Measurements from ENCODE around the gene BCKDHA. TPM values are rescaled to one million over a fixed set of nuclear protein-coding genes. Genes with fewer than 3 reads are reported as not detected.

The BCKDHA gene
- total and polyA plus RNA-seq, 9 of the 15 experiments (the other 6 are each of a cell fraction or from before 2014, with no cell fraction given) = 4.5 to 52.5 (median 14.1) TPM

DNA sequence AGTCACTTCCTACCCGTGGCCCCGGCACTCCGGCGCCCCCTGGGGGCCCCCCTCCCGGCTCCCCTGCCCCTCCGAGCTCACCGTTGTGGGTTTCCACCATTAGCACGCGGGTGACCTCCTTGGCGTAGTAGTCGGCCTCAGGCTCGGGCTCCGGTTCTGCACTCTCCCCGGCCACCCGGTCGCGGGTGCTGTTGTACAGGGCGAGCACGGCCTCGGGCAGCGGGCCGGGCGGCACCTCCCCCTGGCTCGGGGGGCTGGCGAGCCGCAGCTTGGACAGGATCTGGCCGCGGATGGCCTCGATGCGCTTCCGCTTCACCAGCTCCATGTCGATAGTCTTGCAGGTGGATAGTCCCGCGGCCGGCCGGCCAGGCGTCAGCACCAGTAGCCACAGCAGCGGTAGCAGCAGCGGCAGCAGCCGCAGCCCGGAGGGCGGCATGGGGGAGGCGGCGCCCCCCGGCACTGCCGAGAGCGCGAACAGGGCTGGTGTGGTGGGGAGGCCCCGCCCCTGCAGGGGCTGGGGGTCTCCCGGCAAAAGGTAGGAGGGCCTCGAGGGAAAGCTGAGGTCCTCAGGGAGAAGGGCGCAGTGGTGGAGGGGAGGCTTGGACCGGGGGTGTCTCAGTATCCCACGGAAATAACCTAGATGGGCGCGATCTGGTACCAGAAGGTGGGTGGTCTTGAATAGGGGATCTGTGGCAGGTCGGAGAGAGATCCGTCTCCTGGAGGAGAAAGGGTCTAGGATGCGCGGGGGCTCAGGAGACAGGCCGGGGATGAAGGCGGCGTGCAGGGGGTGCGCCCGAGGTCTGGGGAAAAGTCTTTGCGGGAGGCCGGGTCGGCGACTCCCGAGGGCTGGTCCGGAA is 44.8 kb upstream of the BCKDHA start (continued):
- TF ChIP-seq JUND (IDR thresholded peaks at IDR 0.05; ENCODE audit: borderline replicate concordance, low read depth, low read length) (0 out of 2 replicates have a peak, but pooled peaks have one; percentile 30), JUND (tag; IDR thresholded peaks at IDR 0.05; ENCODE audit: borderline replicate concordance, low read depth, low read length) (no peak), PTTG1 (tag; IDR thresholded peaks at IDR 0.05; ENCODE audit: low read depth) (no peak), GABPB1 (CRISPR knock-in tag; IDR thresholded peaks at IDR 0.05) (no peak), KLF10 (CRISPR knock-in tag; IDR thresholded peaks at IDR 0.05) (no peak), HMGN3 (IDR thresholded peaks at IDR 0.05; ENCODE audit: borderline replicate concordance, extremely low read depth, insufficient read length, low read depth, low read length) (peak; percentile 54), THRAP3 (IDR thresholded peaks at IDR 0.05; ENCODE audit: borderline replicate concordance) (no peak), TEAD4 (IDR thresholded peaks at IDR 0.05; ENCODE audit: low read length) (no peak), TEAD4 (CRISPR knock-in tag; IDR thresholded peaks at IDR 0.05; ENCODE audit: borderline replicate concordance) (no peak), CXXC5 (CRISPR knock-in tag; IDR thresholded peaks at IDR 0.05) (peak; percentile 64), L3MBTL2 (IDR thresholded peaks at IDR 0.05) (peak; percentile 74; the same call in 1 of the 2 replicates), MYC (IDR thresholded peaks at IDR 0.05; ENCODE audit: low read depth, low read length) (peak; percentile 95), MYC (CRISPR knock-in tag; IDR thresholded peaks at IDR 0.05; ENCODE audit: borderline replicate concordance, low read depth) (peak; percentile 87; the same call in 1 of the 2 replicates), ZNF212 (CRISPR knock-in tag; IDR thresholded peaks at IDR 0.05) (no peak), TCF3 (CRISPR knock-in tag; IDR thresholded peaks at IDR 0.05) (no peak), TGIF2 (CRISPR knock-in tag; IDR thresholded peaks at IDR 0.05) (0 out of 2 replicates have a peak, but pooled peaks have one; percentile 53), CHD4 (IDR thresholded peaks at IDR 0.05; ENCODE audit: insufficient read depth, insufficient replicate concordance, low read depth, low read length, poor library complexity, severe bottlenecking) (peak; percentile 50), SUPT5H (IDR thresholded peaks at IDR 0.05) (peak; percentile 47), POLR2A (conservative IDR thresholded peaks at IDR 0.05) (peak; percentile 62; the same call in 1 of the 2 replicates)
- TF ChIP-seq, protein P1, sequence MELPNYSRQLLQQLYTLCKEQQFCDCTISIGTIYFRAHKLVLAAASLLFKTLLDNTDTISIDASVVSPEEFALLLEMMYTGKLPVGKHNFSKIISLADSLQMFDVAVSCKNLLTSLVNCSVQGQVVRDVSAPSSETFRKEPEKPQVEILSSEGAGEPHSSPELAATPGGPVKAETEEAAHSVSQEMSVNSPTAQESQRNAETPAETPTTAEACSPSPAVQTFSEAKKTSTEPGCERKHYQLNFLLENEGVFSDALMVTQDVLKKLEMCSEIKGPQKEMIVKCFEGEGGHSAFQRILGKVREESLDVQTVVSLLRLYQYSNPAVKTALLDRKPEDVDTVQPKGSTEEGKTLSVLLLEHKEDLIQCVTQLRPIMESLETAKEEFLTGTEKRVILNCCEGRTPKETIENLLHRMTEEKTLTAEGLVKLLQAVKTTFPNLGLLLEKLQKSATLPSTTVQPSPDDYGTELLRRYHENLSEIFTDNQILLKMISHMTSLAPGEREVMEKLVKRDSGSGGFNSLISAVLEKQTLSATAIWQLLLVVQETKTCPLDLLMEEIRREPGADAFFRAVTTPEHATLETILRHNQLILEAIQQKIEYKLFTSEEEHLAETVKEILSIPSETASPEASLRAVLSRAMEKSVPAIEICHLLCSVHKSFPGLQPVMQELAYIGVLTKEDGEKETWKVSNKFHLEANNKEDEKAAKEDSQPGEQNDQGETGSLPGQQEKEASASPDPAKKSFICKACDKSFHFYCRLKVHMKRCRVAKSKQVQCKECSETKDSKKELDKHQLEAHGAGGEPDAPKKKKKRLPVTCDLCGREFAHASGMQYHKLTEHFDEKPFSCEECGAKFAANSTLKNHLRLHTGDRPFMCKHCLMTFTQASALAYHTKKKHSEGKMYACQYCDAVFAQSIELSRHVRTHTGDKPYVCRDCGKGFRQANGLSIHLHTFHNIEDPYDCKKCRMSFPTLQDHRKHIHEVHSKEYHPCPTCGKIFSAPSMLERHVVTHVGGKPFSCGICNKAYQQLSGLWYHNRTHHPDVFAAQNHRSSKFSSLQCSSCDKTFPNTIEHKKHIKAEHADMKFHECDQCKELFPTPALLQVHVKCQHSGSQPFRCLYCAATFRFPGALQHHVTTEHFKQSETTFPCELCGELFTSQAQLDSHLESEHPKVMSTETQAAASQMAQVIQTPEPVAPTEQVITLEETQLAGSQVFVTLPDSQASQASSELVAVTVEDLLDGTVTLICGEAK (IDR thresholded peaks at IDR 0.05) = no peak
- TF ChIP-seq, protein P1 (CRISPR knock-in tag; IDR thresholded peaks at IDR 0.05) = no peak

Measured in K562 (cell line).